G401.6 (cell line): ENCODE results near the gene RAB5B.
"Not testable (repeated sequence)": the region's sequence is repeated elsewhere in the genome, so short reads cannot be mapped to it uniquely, and the experiment has no call there.

ENCODE experiments used
- FAIRE-seq: peaks from 2 replicates; lab custom pipeline; 2012; peaks lifted over from hg19 to GRCh38; lab: Jason Lieb, UNC

Gene RAB5B

DNA sequence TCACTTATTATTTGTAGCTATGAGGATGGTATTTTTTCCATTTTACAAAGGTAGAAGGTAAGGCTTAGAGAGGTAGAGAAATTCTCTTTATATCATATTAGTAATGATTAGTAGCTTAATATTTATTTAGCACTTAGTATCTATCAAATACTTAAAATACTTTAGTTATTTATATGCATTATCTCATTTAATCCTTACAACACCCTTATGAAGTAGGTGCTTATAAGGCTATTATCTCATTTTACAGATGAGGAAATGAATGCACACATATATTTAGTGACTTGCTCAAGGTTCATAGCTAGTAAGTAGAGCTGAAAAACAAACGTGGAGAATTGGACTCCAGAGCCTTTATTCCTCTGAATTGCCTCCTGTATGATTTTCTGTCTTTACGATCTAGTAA lies 11.0 kb downstream of the RAB5B start:
- FAIRE-seq = no peak

DNA sequence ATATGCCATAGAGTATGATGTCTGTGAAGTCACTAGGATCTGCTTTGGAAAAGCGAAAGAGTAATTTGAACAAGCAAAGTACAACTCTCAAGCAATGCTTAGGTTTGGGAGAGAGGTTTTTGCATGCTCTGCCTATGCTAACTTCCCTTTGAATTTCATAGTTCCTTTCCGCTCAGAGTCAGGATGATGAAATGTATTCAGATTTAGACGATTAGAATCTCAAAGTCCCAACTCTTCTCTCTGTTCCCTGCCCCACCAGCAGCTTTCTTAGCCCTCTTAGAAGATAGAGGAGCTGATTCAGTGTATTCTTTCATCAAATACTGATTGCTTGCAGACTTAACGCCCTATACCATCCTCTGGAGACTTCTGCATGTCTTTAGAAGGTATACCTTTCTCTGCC lies 11.5 kb downstream of the RAB5B start:
- FAIRE-seq = no peak

DNA sequence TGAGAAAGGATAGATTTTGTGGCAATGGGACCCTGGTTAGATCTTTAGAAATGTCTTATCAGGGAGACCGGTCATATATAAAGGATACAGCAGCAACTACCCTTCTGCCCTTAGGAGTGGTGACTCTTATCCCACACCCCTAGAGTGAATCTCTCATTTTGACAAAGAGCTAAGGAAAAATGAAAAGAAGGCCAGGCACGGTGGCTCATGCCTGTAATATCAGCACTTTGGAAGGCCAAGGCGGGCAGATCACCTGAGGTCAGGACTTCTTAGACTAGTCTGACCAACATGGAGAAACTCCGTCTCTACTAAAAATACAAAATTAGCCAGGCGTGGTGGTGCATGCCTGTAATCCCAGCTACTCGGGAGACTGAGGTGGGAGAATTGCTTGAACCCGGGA lies 12.1 kb downstream of the RAB5B start:
- not testable (repeated sequence) for FAIRE-seq

DNA sequence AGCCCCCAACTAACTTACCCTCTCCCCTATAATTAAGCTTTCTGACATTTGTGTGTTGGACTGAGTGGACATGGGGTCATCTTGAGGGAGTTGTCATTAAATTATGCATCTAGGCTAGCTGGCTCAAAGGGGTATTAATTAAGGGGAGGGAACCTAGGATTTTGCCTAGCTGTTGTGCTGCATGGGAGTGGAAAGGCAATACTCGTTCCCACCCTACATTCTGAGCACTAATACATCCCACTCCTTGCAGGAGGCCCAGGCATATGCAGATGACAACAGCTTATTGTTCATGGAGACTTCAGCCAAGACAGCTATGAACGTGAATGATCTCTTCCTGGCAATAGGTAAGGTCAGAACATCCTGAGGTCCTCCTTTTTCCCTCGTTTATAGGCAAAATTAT lies 17.2 kb downstream of the RAB5B start:
- FAIRE-seq = no peak

DNA sequence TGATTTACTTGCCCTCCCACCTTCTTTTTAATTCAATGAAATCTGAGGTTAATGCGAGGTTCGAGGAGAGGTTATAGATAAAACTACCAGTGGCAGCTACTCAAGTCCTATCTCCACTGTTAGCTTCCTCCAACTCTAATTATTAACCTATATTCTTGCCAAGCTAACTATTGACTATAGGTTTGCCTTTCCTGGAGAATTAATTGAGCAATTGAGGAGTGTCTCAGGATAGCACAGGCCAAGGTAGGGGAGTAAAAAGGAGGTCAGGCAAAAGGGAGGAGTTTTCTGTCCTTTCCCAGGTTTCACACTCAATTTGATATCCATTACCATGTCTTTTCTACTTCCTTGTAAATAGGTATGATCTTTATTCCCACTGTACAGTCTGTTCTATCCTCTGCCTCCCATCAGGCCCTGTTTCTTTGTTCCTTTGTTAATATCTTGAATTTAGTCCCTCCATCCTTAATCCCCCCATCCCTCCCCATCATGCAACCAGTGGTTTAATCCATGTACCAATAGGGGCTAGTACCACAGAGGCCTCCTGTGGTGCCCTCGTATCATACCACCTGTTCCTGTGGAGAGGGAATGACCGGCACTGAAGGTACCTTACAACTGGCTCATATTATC lies 19.5 kb downstream of the RAB5B start:
- FAIRE-seq = no peak

DNA sequence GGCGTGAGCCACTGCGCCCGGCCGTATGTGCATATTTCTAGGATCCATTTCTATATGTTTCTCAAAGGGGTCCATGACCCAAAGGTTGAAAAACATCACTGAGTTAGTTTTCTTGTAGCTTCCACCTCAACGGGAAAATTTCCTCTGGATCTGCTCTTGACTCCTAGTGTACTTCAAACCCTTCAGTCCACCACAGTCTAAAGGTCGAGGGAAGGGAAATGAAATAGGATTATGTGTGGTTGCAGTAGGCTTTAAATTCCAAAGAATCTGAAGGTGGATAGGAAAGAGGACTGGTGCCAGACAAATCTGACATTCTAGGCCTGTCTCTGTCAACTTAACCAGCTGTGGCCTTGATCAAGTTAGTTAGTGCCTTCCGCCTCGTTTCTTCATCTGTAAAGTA lies 21.5 kb downstream of the RAB5B start:
- FAIRE-seq = no peak

DNA sequence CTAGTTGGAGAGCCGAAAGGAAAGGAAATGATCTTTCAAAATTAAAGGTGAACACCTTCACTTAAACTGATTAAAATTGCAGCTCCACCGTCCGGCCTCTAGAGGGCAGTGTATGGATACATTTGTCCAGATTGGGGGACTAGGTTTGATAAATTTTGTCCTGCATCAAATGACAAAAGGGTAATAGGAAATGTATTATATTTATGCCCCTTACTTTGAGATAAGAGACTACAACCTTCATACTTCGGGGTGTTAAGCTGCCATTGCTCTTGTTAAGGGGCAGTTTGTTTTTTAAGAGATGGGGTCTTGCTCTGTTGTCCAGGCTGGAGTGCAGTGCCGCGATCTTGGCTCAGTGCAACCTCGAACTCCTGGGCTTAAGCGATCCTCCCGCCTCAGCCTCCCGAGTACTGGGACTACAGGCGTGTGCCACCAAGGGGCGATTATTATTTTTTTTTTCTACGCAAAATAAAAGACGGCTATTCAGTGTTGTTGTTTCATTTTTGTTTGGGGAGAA lies 22.4 kb downstream of the RAB5B start:
- FAIRE-seq = peak; percentile 92

DNA sequence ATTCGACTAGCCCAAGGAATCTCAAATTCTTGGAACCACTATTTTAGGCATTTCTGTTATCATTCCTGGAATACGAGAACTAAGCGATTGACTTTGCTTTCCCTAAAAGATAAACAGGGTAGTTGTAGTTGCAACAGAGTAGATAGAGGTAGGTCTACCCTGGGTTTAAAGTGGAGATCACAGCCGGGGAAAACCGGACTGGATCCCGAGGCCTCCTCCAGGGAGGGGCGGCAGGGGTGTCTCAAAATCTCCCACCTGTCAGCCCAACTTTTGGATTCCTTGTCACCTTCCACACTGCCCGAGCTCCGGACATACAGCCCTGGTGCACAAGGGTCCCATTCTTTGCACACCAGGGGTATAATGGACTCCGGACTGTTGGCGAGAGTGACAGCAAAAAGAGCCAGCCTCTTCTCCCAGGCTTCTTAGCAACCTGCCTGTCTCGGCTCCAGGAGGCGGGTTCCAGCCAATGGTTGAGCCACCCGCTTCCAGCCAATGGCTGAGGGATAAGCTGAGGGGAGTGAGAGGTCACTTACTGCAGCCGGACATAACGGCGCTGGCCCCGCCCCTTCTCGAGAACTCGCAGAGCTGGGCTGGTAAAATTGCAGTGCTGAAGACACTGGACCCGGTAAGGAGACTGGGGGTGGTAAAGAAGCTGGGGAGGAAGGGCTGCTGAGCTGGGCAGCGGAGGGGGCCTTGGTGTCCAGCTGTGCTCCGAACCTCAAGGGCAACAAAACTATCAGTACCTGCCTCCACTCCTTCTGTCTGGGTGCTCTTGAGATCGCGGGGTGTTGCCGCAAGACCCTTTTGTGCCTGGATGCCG lies 23.0 kb downstream of the RAB5B start, which contains the start of gene SUOX:
SUOX (plus strand) TSS at position 562 of the 820 bp plus-strand sequence. CDS start 4,946 bp downstream, outside the sequence.
- FAIRE-seq = peak; percentile 99

DNA sequence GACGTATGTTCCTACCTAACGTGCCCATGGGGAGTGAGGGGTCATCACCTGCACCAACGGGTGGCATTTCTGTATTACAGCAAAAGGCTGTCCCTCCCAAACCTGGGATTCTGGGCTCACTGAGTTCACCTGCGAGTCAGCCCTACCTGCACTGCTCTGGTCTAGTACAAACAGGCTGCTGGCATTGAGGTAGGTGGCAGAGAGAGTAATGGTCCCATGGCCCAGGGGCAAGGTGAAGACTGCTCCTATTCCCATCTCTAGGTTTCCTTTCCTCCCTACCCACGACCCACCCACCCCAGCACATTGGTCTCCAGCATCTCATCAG lies 23.6 kb downstream of the RAB5B start:
- no peak for FAIRE-seq

DNA sequence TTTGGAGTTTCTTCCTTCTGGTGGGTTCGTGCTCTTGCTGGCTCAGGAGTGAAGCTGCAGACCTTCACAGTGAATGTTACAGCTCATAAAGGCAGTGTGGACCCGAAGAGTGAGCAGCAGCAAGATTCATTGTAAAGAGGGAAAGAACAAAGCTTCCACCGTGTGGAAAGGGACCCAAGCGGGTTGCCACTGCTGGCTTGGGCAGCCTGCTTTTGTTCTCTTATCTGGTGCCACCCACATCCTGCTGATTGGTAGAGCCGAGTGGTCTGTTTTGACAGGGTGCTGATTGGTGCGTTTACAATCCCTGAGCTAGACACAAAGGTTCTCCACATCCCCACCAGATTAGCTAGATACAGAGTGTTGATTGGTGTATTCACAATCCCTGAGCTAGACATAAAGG lies 25.6 kb downstream of the RAB5B start:
- not testable (repeated sequence) for FAIRE-seq

DNA sequence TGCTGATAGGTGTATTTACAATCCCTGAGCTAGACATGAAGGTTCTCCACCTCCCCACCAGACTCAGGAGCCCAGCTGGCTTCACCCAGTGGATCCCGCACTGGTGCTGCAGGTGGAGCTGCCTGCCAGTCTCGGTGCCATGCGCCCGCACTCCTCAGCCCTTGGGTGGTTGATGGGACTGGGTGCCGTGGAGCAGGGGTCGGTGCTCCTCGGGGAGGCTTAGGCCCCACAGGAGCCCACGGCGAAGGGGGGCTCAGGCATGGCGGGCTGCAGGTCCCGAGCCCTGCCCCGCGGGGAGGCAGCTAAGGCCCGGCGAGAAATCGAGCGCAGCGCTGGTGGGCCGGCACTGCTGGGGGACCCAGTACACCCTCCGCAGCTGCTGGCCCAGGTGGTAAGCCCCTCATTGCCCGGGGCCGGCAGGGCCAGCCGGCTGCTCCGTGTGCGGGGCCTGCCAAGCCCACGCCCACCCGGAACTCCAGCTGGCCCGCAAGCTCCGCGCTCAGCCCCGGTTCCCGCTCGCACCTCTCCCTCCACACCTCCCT lies 26.2 kb downstream of the RAB5B start:
- FAIRE-seq = not testable (repeated sequence)

DNA sequence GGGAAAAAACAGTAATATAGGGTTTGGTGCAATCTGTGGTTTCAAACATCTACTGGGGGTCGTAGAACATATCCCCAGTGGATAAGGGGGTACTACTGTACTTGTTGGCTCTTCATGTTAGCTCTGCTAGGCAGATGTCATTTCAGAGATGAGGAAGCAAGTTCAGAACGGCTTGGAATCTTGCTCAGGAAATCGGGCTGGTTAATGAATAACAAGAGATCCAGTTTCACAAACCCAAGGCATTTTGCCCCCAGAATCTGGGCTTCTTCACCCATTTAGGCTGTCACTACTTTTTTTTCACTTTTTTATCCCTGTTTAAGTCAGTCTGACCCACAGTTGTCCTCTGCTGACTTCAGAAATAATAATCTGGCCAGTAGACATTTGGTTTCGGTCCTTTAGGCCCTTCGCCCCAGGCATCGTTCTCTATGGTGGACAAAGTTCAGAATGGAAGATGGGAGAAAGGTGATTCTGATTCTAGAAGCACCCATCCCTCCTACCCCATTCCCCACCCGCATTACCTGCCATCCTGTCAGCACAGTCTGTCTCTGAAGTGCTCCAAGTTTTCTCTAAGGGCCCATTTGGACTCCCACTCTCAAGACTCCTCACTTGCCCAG lies 27.7 kb downstream of the RAB5B start:
- no peak for FAIRE-seq

DNA sequence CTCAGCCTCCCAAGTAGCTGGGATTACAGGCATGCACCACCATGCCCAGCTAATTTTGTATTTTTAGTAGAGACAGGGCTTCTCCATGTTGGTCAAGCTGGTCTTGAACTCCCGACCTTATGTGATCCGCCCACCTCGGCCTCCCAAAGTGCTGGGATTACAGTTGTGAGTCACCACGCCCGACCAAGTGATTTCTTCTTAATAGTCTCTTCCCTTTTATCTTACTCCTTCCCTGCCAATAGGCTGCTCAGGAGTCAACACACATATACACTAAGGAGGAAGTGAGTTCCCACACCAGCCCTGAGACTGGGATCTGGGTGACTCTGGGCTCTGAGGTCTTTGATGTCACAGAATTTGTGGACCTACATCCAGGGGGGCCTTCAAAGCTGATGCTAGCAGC lies 29.5 kb downstream of the RAB5B start:
- not testable (repeated sequence) for FAIRE-seq

DNA sequence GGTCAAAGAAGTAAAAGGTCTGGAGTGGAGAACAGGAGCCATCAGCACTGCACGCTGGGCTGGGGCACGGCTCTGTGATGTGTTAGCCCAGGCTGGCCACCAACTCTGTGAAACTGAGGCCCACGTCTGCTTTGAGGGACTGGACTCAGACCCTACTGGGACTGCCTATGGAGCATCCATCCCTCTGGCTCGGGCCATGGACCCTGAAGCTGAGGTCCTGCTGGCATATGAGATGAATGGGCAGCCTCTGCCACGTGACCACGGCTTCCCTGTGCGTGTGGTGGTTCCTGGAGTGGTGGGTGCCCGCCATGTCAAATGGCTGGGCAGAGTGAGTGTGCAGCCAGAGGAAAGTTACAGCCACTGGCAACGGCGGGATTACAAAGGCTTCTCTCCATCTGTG lies 30.3 kb downstream of the RAB5B start:
- no peak for FAIRE-seq

DNA sequence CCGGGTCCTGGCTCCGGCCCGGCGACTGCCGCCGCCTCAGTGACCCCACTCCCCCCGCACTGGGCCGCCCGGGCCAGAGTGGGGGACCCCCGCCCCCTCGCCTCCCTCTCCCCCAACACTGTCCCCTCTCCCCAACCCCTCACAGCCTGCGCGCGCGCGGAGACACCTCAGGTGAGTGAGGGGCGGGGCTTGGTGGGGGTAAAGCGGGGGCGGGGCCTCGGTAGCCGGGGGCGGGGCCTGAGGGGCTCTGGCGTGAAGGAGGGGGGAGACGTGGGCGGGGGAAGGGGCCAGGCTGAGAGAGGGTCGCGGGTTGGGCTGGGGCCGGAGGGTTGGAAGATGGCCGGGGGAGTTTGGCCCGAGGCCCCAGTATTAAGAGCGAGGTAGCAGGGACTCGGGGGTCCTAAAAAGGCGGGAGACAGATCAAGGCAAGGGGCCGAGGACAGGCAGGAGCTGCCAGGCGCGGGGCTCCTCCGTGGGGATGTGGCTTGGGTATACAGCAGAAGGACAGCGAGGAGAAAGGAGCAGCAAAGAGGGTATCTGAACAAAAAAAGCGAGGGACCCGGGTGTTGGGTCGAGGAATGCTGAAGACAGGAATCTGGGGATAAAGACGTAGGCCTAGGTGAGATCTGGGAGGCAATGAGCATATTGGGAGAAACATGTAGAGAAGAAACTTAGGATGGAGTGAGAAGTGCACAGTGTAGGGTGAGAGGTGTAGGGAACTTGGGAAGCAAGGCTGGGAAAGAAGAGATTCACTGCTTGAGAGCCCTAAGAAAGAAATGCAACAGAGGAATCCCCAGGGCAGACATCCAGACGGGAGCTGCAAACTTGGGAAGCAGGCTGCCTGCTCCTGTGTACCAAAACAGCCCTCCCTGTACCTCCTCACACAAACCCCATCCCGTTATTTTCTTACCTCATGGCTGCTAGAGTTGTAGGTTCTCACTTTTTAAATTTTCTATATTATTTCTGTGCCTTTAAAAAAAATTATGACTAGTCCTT lies 34.0 kb downstream of the RAB5B start:
- FAIRE-seq = no peak

DNA sequence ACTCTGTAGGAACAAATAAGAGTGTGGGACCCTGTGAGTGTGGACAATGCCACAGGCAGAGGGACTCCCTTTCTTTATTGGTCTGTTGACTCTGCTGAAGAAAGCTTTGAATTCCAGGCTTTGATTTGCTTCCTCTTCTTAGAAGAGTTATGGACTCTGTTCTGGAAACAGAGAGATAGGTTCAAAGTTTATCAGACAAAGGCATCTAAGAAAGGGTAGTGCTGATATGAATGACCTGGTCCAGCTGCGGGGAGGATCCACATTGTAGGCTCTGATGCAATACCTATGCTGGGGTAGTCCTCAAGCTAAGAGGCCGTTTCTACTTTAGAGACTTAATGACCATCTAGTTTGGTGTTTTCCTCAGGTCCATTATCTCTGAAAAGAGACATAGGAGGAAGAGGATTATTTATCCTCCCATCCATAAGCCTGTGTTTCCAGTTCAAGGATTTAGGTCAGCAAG lies 36.3 kb downstream of the RAB5B start:
- FAIRE-seq = no peak

DNA sequence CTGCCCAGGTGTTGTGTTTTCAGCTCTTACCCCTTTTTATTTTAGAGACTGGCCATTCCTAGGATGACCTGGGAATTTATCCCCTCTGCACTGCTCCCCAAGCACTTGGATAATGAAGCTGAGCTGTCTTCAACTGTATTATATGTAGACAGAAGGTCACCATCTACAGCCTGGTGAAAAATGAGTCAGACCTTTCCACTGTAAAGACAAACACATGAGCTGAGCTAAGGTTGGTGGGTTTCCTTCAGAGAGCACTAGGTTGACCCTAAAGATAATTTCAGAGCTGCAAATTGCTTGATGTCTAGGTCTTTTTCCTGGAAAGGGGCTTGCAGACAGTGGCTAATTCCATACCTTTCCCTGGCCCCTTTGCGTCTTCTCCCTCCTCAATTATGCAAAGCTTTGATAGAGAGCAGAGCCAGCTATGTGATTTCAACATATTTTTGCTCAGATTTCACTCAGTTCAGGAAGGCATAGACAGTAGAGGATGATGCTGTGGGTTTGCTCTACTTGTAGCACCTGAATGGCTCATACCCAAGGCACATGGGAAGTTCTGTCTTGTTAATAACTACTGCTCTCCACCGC lies 37.7 kb downstream of the RAB5B start:
- no peak for FAIRE-seq

DNA sequence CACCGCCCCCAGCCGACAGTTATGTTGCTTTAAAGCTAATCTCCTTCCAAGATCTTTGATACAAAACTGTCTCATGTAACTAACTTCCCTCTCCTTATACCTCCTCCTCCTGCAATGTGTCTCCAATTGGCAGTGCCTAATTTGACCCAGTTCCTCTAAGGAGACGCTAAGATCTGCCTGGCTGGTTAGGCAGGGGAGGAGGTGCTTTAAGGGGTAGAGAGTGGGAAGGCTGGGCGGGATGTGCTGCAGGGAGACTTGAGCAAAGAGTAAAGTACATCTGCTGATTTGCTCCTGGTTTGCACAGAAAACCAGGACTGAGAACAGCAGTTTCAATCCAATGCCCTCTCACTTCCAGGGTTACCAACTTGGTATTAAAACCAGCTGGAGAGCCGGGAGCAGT lies 39.6 kb downstream of the RAB5B start:
- FAIRE-seq = no peak

DNA sequence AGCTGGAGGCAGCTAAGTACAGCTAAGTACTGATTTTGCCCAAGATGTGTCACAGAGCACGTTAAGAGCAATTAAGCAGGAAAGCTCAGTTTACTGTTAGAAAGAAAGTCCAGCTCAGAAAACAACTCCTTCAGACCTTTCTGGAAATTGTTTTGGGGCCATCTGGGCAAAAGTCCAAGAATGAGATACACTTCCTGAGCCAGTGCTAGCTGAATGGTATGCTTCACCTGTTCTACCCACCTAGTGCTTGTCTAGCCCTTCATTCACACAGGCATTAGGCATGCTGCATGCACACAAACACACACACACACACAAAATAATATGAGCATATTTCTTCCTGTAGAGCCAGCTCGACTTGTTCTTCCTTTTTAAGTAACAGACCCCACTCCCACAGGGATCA lies 40.3 kb downstream of the RAB5B start:
- FAIRE-seq = no peak

DNA sequence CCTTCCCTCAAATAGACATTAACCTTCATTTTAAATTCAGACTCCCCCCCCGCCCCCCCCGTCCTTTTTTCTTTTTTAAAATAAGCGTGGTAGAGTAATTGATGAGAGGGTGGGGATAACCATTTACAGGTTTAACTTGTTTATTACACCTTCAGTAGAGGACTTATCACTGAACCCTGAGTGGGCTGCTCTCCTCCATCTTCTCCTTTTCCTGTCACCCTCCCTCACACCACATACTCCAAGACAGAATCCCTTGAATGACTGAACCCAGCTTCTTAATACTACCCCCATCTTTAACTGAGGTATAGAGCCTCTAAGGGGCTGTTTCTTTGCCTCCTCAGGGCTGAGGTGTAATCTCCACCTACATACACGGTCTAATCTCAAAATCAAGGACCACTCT lies 43.3 kb downstream of the RAB5B start:
- FAIRE-seq = no peak

DNA sequence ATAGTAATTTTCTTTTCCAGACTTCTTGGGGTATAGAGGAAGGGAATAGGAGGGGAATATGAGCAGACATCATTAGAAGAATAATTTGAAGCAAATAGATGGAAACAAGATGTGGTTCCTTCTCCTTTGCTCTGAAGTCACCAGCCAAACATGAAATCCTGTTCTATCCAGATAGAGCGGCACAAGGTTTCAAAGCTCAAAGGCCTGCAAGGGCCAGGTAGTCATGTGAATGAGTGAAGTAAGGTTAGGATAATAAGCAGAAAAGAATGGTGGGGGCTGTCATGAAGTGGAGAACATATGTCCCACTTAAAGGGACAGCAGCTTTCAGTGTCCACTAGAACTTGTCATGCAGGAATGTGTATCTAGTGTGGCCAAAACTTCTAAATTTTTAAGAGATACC lies 44.5 kb downstream of the RAB5B start:
- FAIRE-seq = no peak
